HepG2 (cell line): ENCODE measurements around the gene CEP135. TPM values are rescaled to one million over a fixed set of nuclear protein-coding genes. Genes with fewer than 3 reads are reported as not detected.

Experiments used
- AKNA ChIP-seq: sonication (generic); formaldehyde crosslinking; IDR thresholded peaks from 2 replicates; pipeline ENCODE4 v1.4.0; 2020; ENCODE audit warnings: missing genetic modification reagents, borderline replicate concordance
- ZBTB46 ChIP-seq: sonication (generic); formaldehyde crosslinking; IDR thresholded peaks from 2 replicates; pipeline ENCODE4 v1.4.0; 2020; ENCODE audit warnings: mild to moderate bottlenecking, missing genetic modification reagents, borderline replicate concordance
- ZNF572 ChIP-seq: sonication (generic); formaldehyde crosslinking; IDR thresholded peaks from 2 replicates; pipeline ENCODE4 v1.5.1; 2020; ENCODE audit warnings: mild to moderate bottlenecking, missing genetic modification reagents
- ZNF646 ChIP-seq: sonication (generic); formaldehyde crosslinking; IDR thresholded peaks from 2 replicates; pipeline ENCODE4 v1.9.0; 2021; ENCODE audit warnings: mild to moderate bottlenecking, missing genetic modification reagents
- polyA plus RNA-seq, 8 experiments: library from polyadenylated mRNA; depleted of rRNA in 3 of 8; stranded (reverse) in 7 of 8; unstranded in 1 of 8; fragments of >200 nt; fragmentation: Illumina TruSeq in 4 of 8; extraction: Trizol in 4 of 8; gene quantifications; 2 replicates each; pipeline versions ENCODE4 v1.2.1 to v1.2.3, GENCODE V29; 2011 to 2016; ENCODE audit warnings: low read depth in 4 of 8, missing spikeins in 1 of 8, mixed read lengths in 1 of 8; ENCODE audit not compliant: insufficient read depth in 1 of 8
- total RNA-seq, 5 experiments: library from RNA; depleted of rRNA; stranded (reverse); fragments of >200 nt; fragmentation: Illumina TruSeq; extraction: Trizol; gene quantifications; 2 replicates each; pipeline ENCODE4 v1.2.3, GENCODE V29; 2016; ENCODE audit warnings: low read depth in 1 of 5

The CEP135 gene
- total and polyA plus RNA-seq, 2 of the 13 experiments (the other 11 are each of a cell fraction or from before 2014, with no cell fraction given): 1.7 to 8.8 TPM

GRCh38 chr4:55925241-55925640 lies 23.5 kb upstream of the CEP135 start (continued):
- no peak for TF ChIP-seq ZNF646 (CRISPR knock-in tag)
- TF ChIP-seq ZBTB46 (CRISPR knock-in tag): no peak
- no peak for TF ChIP-seq AKNA (CRISPR knock-in tag)
- TF ChIP-seq ZNF572 (CRISPR knock-in tag): no peak
- TF ChIP-seq, all 625 proteins: peak for 0
